ENCODE results near the gene MCM5.

The MCM5 gene

DNA sequence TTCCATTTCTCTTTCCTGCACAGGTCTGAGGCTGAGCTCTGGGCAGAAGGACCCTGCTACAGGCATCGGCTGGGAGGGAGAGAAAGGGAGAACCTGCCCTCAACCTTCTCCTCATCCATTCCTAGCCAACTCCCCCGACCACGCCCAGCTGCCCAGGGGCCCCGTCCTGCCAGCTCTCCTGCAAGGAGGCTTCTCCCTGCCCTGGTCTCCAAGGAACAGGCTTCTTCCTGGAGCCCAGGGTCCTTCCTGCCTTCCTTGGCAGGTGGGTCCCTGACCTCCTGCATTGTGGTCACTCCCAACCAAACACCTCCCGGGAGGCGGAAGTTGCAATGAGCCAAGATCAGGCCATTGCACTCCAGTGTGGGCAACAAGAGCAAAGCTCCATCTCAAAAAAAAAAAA, 31.6 kb upstream of the MCM5 start:
- no peaks in the 10 kb centered on the region for H3K27me3 ChIP-seq (replicated peaks; ENCODE audit: control insufficient read depth, insufficient read depth, low read length)
- TF ChIP-seq, protein P1, sequence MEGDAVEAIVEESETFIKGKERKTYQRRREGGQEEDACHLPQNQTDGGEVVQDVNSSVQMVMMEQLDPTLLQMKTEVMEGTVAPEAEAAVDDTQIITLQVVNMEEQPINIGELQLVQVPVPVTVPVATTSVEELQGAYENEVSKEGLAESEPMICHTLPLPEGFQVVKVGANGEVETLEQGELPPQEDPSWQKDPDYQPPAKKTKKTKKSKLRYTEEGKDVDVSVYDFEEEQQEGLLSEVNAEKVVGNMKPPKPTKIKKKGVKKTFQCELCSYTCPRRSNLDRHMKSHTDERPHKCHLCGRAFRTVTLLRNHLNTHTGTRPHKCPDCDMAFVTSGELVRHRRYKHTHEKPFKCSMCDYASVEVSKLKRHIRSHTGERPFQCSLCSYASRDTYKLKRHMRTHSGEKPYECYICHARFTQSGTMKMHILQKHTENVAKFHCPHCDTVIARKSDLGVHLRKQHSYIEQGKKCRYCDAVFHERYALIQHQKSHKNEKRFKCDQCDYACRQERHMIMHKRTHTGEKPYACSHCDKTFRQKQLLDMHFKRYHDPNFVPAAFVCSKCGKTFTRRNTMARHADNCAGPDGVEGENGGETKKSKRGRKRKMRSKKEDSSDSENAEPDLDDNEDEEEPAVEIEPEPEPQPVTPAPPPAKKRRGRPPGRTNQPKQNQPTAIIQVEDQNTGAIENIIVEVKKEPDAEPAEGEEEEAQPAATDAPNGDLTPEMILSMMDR (IDR thresholded peaks at IDR 0.05; ENCODE audit: insufficient read depth, low read length, poor library complexity, severe bottlenecking) = no peak
- DNase-seq (ENCODE audit: extremely low read depth, insufficient read length) = no peak
- H3K36me3 ChIP-seq (ENCODE audit: control insufficient read depth, insufficient read depth, low read length) = no peaks in the 10 kb centered on the region
- no peak overlapping the region for H3K4me3 ChIP-seq (replicated peaks; ENCODE audit: low read depth, low read length)

DNA sequence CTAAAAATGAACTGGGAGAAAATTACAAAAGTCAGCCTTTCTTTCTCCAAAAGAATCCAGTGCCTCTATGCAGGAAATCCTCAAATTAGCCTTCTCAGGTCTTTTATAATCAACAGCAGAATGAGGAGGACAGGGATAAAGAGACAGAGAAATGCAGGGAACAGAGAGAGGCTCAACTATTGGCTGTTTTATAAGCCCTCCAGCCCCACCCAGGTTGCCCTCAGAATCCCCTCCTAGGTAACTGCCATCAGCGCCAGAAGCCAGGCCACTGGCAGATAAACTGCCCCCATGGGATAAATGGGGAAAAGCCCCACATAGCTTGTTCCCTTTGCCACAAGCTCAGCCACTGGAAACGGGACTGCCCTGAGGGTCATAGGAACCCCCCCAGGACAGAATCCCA, 29.9 kb upstream of the MCM5 start:
- TF ChIP-seq, protein P1 (IDR thresholded peaks at IDR 0.05; ENCODE audit: insufficient read depth, low read length, poor library complexity, severe bottlenecking) = no peak

DNA sequence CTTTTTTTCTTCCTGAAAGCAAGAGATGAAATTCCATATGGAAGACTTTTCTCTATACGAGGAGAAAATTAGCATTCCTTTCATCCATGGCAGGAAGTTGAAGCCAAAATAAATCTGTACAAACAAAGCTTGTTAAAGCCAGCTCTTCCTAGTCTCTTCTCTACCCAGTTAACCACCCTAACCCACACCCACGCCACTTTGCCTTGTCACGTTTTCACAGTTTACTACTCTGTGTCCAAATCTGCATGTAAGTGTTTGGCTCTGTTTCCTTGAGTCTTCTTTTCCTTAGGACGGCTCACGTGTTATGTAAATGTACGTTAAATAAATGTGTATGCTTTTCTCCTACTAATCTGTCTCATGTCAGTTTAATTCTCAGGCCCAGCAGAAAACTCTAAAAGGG, 26.2 kb upstream of the MCM5 start:
- Histone ChIP-seq H3K4me3 (replicated peaks; ENCODE audit: low read depth, low read length) (no peak overlapping the region), H3K36me3 (ENCODE audit: control insufficient read depth, insufficient read depth, low read length) (no peaks in the 10 kb centered on the region), H3K27me3 (replicated peaks; ENCODE audit: control insufficient read depth, insufficient read depth, low read length) (no peaks in the 10 kb centered on the region)
- DNase-seq (ENCODE audit: extremely low read depth, insufficient read length) = no peak
- TF ChIP-seq, protein P1 (IDR thresholded peaks at IDR 0.05; ENCODE audit: insufficient read depth, low read length, poor library complexity, severe bottlenecking) = no peak

More for the DNA sequence above, 29.9 kb upstream of the MCM5 start:
- no peak for DNase-seq (ENCODE audit: extremely low read depth, insufficient read length)
- no peaks in the 10 kb centered on the region for H3K36me3 ChIP-seq (ENCODE audit: control insufficient read depth, insufficient read depth, low read length)
- H3K4me3 ChIP-seq (replicated peaks; ENCODE audit: low read depth, low read length) = no peak overlapping the region
- H3K27me3 ChIP-seq (replicated peaks; ENCODE audit: control insufficient read depth, insufficient read depth, low read length) = no peaks in the 10 kb centered on the region

DNA sequence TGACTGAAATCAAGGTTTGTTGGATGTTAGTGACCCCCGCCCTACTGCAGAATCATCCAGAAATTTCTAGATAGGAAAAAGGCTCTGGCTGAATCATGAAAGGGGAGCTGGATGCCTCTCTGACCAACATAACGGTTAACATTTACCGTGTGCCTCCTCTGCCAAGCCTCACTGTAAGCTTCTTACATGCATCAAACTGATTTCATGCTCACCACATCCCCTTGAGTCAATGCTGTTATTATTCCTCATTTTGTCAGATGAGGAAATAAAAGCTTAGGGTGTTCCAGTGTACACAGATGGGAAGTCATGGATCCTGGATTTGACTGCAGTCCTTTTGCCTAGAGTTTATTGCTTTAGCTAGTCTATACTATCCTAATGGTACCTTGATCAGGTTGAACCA, 24.9 kb upstream of the MCM5 start:
- no peaks in the 10 kb centered on the region for H3K36me3 ChIP-seq (ENCODE audit: control insufficient read depth, insufficient read depth, low read length)
- TF ChIP-seq, protein P1 (IDR thresholded peaks at IDR 0.05; ENCODE audit: insufficient read depth, low read length, poor library complexity, severe bottlenecking) = no peak
- H3K4me3 ChIP-seq (replicated peaks; ENCODE audit: low read depth, low read length) = no peak overlapping the region
- no peaks in the 10 kb centered on the region for H3K27me3 ChIP-seq (replicated peaks; ENCODE audit: control insufficient read depth, insufficient read depth, low read length)
- DNase-seq (ENCODE audit: extremely low read depth, insufficient read length) = no peak

DNA sequence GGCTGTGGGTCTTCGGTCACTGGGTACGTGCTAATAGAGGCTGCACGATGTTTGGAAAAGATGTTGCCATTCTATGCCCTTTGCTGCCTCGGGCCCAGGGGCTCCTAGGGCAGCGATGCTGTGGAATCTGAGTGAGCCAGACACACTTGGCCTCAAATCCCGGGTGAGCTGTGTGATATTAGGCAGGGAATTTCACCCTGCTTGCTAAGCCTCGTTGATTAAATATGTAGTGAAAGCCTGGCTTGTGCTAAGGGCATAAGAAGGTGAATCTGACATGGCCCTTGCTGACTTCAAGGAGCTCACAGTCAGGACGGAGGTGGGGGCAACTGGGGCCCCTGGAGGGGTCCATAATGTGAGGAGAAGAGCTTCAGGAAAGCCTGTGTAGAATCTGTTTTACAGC, 24.4 kb upstream of the MCM5 start:
- no peak overlapping the region for H3K4me3 ChIP-seq (replicated peaks; ENCODE audit: low read depth, low read length)
- no peak for DNase-seq (ENCODE audit: extremely low read depth, insufficient read length)
- H3K36me3 ChIP-seq (ENCODE audit: control insufficient read depth, insufficient read depth, low read length) = no peaks in the 10 kb centered on the region
- TF ChIP-seq, protein P1 (IDR thresholded peaks at IDR 0.05; ENCODE audit: insufficient read depth, low read length, poor library complexity, severe bottlenecking) = no peak
- H3K27me3 ChIP-seq (replicated peaks; ENCODE audit: control insufficient read depth, insufficient read depth, low read length) = no peaks in the 10 kb centered on the region

All from GM06990 (cell line).